DMS 273 (cell line): ENCODE measurements around the gene OLFM1.
A peak's percentile ranks its signal among the peaks of the same experiment; 100 is the strongest.

Source experiments
- DNase-seq: peaks from one replicate; lab custom pipeline; 2025; ENCODE audit not compliant: unreplicated experiment; lab: John Stamatoyannopoulos, UW

OLFM1 gene

GRCh38 chr9:135087489-135087792 is at the start of gene OLFM1:
OLFM1 (plus strand) TSS chr9:135087668; CDS start chr9:135087990, 322 bp downstream.
- peak; percentile 88 for DNase-seq

GRCh38 chr9:135038331-135038730 is 49.1 kb upstream of the OLFM1 start:
- DNase-seq, result no peak

- no peak for DNase-seq
Observed at GRCh38 chr9:135038826-135039225, 48.6 kb upstream of the OLFM1 start.

GRCh38 chr9:135039266-135039870 is 48.1 kb upstream of the OLFM1 start:
- DNase-seq, result no peak

- DNase-seq, result no peak
Observed at GRCh38 chr9:135039916-135040645, 47.4 kb upstream of the OLFM1 start.

- no peak for DNase-seq
Observed at GRCh38 chr9:135040892-135041291, 46.6 kb upstream of the OLFM1 start.

GRCh38 chr9:135043345-135043744 is 44.1 kb upstream of the OLFM1 start:
- no peak for DNase-seq

GRCh38 chr9:135045264-135045927 is 42.1 kb upstream of the OLFM1 start:
- DNase-seq, result no peak

- DNase-seq, result no peak
Observed at GRCh38 chr9:135045928-135046738, 41.3 kb upstream of the OLFM1 start.

- no peak for DNase-seq
Observed at GRCh38 chr9:135046739-135047350, 40.6 kb upstream of the OLFM1 start.

- DNase-seq, result no peak
Observed at GRCh38 chr9:135047521-135047920, 39.9 kb upstream of the OLFM1 start.

GRCh38 chr9:135048046-135048757 is 39.3 kb upstream of the OLFM1 start:
- DNase-seq, result no peak

- DNase-seq, result no peak
Observed at GRCh38 chr9:135048758-135049444, 38.6 kb upstream of the OLFM1 start.

GRCh38 chr9:135049460-135049859 is 38.0 kb upstream of the OLFM1 start:
- no peak for DNase-seq

GRCh38 chr9:135050072-135050990 is 37.1 kb upstream of the OLFM1 start:
- no peak for DNase-seq

GRCh38 chr9:135051316-135052038 is 36.0 kb upstream of the OLFM1 start:
- no peak for DNase-seq

GRCh38 chr9:135053133-135053532 is 34.3 kb upstream of the OLFM1 start:
- no peak for DNase-seq

- DNase-seq, result no peak
Observed at GRCh38 chr9:135055181-135055580, 32.3 kb upstream of the OLFM1 start.
